DOHH2 (cell line): Measurements from ENCODE around the gene AKAP11.

Source experiments
- CTCF ChIP-seq: fragments of 200-600 bp; sonication (generic); IDR thresholded peaks from one replicate; pipeline ENCODE4 v1.5.1; 2014; ENCODE audit warnings: antibody characterized with exemption, mild to moderate bottlenecking, low read depth, low read length; ENCODE audit not compliant: poor library complexity, severe bottlenecking
- EZH2phosphoT487 ChIP-seq: fragments of 200-600 bp; sonication (generic); IDR thresholded peaks from 2 replicates; pipeline ENCODE4 v1.6.1; 2017; ENCODE audit warnings: borderline replicate concordance, mild to moderate bottlenecking, antibody characterized with exemption, low read length, moderate library complexity, mixed read lengths

- no peak for TF ChIP-seq CTCF
- no peak for TF ChIP-seq EZH2phosphoT487
Measured at GRCh38 chr13:42305503-42305902, 33.6 kb downstream of the AKAP11 start.
